HepG2 (cell line): Measurements from ENCODE around the gene ERICH3. TPM values are rescaled to one million over a fixed set of nuclear protein-coding genes. Genes with fewer than 3 reads are reported as not detected.
"Not testable (repeated sequence)": the region's sequence is repeated elsewhere in the genome, so short reads cannot be mapped to it uniquely, and the experiment has no call there.

ENCODE experiments used
- ATAC-seq: fragments of 200-7000 bp; cut with Tn5 transposase; 3 replicates; pipeline ENCODE4 v1.9.1; 2020; ENCODE audit warnings: mild to moderate bottlenecking, moderate library complexity
- BruUV-seq: library from RNA; stranded (reverse); fragments of 400-500 nt; replicated peaks from 2 replicates; lab custom pipeline; 2021; lab: Mats Ljungman, UMichigan
- CTCF ChIA-PET: fragments of 300-600 bp; formaldehyde crosslinking; extraction: SDS; loops from one replicate; lab custom pipeline; 2021; ENCODE audit warnings: low total read pairs, inconsistent platforms, low intra/inter-chr PET ratio; lab: Yijun Ruan, JAX
- POLR2A ChIA-PET: fragments of 350-600 bp; sonication (Branson Sonifier 250); formaldehyde crosslinking; loops from one replicate; lab custom pipeline; 2020; ENCODE audit warnings: antibody characterized with exemption, inconsistent platforms; lab: Yijun Ruan, JAX
- DNase-seq: peaks from one replicate; pipeline ENCODE4 v3.0.0-alpha.2; 2015; ENCODE audit warnings: low spot score
- FAIRE-seq: peaks from 3 replicates; lab custom pipeline; 2011; peaks lifted over from hg19 to GRCh38; lab: Jason Lieb, UNC
- H2AFZ ChIP-seq: one replicate; pipeline ENCODE4 v1.6.1; 2011; ENCODE audit warnings: low read length, inconsistent platforms
- H3K27ac ChIP-seq: fragments of 300-600 bp; 3 replicates; pipeline ENCODE4 v1.8.0; 2011; ENCODE audit warnings: mixed run types, mild to moderate bottlenecking, mixed read lengths, low read length, inconsistent platforms; ENCODE audit not compliant: insufficient read depth; ENCODE audit errors: extremely low read length
- H3K27me3 ChIP-seq, 2 experiments: fragments of 200-600 bp in 1 of 2; 2 replicates in 1 of 2; 3 replicates in 1 of 2; pipeline versions ENCODE4 v1.6.0 to v1.8.0; 2011; ENCODE audit warnings: low read length in 2 of 2, mild to moderate bottlenecking in 2 of 2, moderate library complexity in 2 of 2, inconsistent platforms in 1 of 2; ENCODE audit not compliant: insufficient read depth in 2 of 2, control insufficient read depth in 1 of 2
- H3K36me3 ChIP-seq, 2 experiments: fragments of 200-600 bp in 1 of 2; replicated peaks in 1 of 2; 2 replicates in 1 of 2; 3 replicates in 1 of 2; pipeline versions ENCODE4 v1.5.1 to v1.8.0; 2011; ENCODE audit warnings: low read length in 2 of 2, inconsistent platforms in 1 of 2; ENCODE audit not compliant: insufficient read depth in 2 of 2, control insufficient read depth in 1 of 2
- H3K4me1 ChIP-seq: 2 replicates; pipeline ENCODE4 v1.5.1; 2012; ENCODE audit warnings: low read length, inconsistent platforms; ENCODE audit not compliant: insufficient read depth
- H3K4me2 ChIP-seq: 2 replicates; pipeline ENCODE4 v1.6.0; 2011; ENCODE audit warnings: low read depth, low read length, inconsistent platforms
- H3K4me3 ChIP-seq, 3 experiments: fragments of 200-600 bp in 1 of 3; sonication (generic), shearing (Covaris generic) in 1 of 3; replicated peaks in 1 of 3; 2 replicates each; pipeline ENCODE4 v1.5.1; 2011 to 2016; ENCODE audit warnings: low read length in 3 of 3, inconsistent platforms in 2 of 3, low read depth in 2 of 3, mild to moderate bottlenecking in 2 of 3, control low read depth in 1 of 3, mixed read lengths in 1 of 3; ENCODE audit not compliant: insufficient read depth in 1 of 3
- H3K79me2 ChIP-seq: one replicate; pipeline ENCODE4 v1.6.1; 2011; ENCODE audit warnings: low read length, inconsistent platforms; ENCODE audit not compliant: insufficient read depth
- H3K9ac ChIP-seq: 2 replicates; pipeline ENCODE4 v1.6.0; 2011; ENCODE audit warnings: mild to moderate bottlenecking, low read depth, low read length, inconsistent platforms; ENCODE audit not compliant: insufficient read depth
- H3K9me3 ChIP-seq: 2 replicates; pipeline ENCODE4 v1.5.1; 2012; ENCODE audit warnings: mild to moderate bottlenecking, low read length
- H4K20me1 ChIP-seq: 2 replicates; pipeline ENCODE4 v1.6.0; 2011; ENCODE audit warnings: inconsistent platforms, mild to moderate bottlenecking, low read length, moderate library complexity; ENCODE audit not compliant: insufficient read depth
- CEBPZ ChIP-seq: IDR thresholded peaks from 2 replicates; pipeline ENCODE4 v1.6.1; 2012; ENCODE audit warnings: low read length, improper control_type of control experiment
- HNRNPUL1 ChIP-seq: fragments of 200-400 bp; formaldehyde crosslinking; IDR thresholded peaks from 2 replicates; pipeline ENCODE4 v1.6.1; 2017; ENCODE audit warnings: low read depth, mild to moderate bottlenecking, low read length, moderate library complexity
- HOXA5 ChIP-seq: sonication (generic); formaldehyde crosslinking; IDR thresholded peaks from 2 replicates; pipeline ENCODE4 v1.4.0; 2020; ENCODE audit warnings: missing genetic modification reagents
- KLF13 ChIP-seq: sonication (generic); formaldehyde crosslinking; IDR thresholded peaks from 2 replicates; pipeline ENCODE4 v1.4.0; 2020; ENCODE audit warnings: mild to moderate bottlenecking, missing genetic modification reagents
- MEIS2 ChIP-seq: sonication (generic); formaldehyde crosslinking; IDR thresholded peaks from 2 replicates; pipeline ENCODE4 v1.9.0; 2021; ENCODE audit warnings: mild to moderate bottlenecking, missing genetic modification reagents
- POLR2AphosphoS2 ChIP-seq: IDR thresholded peaks from 2 replicates; pipeline ENCODE4 v1.6.1; 2011; ENCODE audit warnings: low read depth, low read length, improper control_type of control experiment
- SOX6 ChIP-seq, 2 experiments: fragments of 450-650 bp in 1 of 2; sonication (generic) in 1 of 2; formaldehyde crosslinking in 1 of 2; IDR thresholded peaks; 2 replicates each; pipeline versions ENCODE4 v1.4.0 to v1.6.1; 2017 to 2020; ENCODE audit warnings: antibody characterized with exemption in 1 of 2, mild to moderate bottlenecking in 1 of 2, missing genetic modification reagents in 1 of 2
- TCF7 ChIP-seq: sonication (generic); IDR thresholded peaks from 2 replicates; pipeline ENCODE4 v1.6.1; 2016; ENCODE audit warnings: antibody characterized with exemption, low read depth
- THAP11 ChIP-seq: IDR thresholded peaks from 2 replicates; pipeline ENCODE4 v1.6.1; 2016; ENCODE audit warnings: missing biosample characterization, missing genetic modification reagents
- ZMYM2 ChIP-seq: sonication (generic); formaldehyde crosslinking; IDR thresholded peaks from 2 replicates; pipeline ENCODE4 v1.8.0; 2022; ENCODE audit warnings: mild to moderate bottlenecking, missing genetic modification reagents
- ZNF205 ChIP-seq: IDR thresholded peaks from 2 replicates; pipeline ENCODE4 v1.6.1; 2018; ENCODE audit warnings: missing biosample characterization, missing genetic modification reagents
- ZNF263 ChIP-seq: sonication (generic); formaldehyde crosslinking; IDR thresholded peaks from 2 replicates; pipeline ENCODE4 v1.4.0; 2020; ENCODE audit warnings: missing genetic modification reagents
- ZNF660 ChIP-seq: sonication (generic); formaldehyde crosslinking; IDR thresholded peaks from 2 replicates; pipeline ENCODE4 v1.5.1; 2020; ENCODE audit warnings: mild to moderate bottlenecking, low read depth, missing genetic modification reagents, borderline replicate concordance
- ZNF775 ChIP-seq: sonication (generic); formaldehyde crosslinking; IDR thresholded peaks from 2 replicates; pipeline ENCODE4 v1.4.0; 2020; ENCODE audit warnings: missing genetic modification reagents, mild to moderate bottlenecking, moderate library complexity, borderline replicate concordance
- ZNF790 ChIP-seq: sonication (generic); formaldehyde crosslinking; IDR thresholded peaks from 2 replicates; pipeline ENCODE4 v1.8.0; 2022; ENCODE audit warnings: missing genetic modification reagents, mild to moderate bottlenecking, borderline replicate concordance
- WGBS: methylation state at CpG from one replicate; pipeline ENCODE4 v1.1.6; 2017; ENCODE audit warnings: low lambda C conversion rate; 5-methylcytosine and 5-hydroxymethylcytosine counted together
- in situ Hi-C: cut with HindIII; loops from 2 replicates; pipeline ENCODE4 v1.10.0; 2017; ENCODE audit warnings: low pct_unique_long_range_greater_than_20kb; ENCODE audit not compliant: extremely low pct_ligation_motif_present
- intact Hi-C: fragments of 100-400 bp; cut with micrococcal nuclease; formaldehyde crosslinking; loops from one replicate; pipeline ENCODE4 v1.10.0; 2022; ENCODE audit not compliant: unreplicated experiment
- polyA plus RNA-seq, 8 experiments: library from polyadenylated mRNA; depleted of rRNA in 3 of 8; stranded (reverse) in 7 of 8; unstranded in 1 of 8; fragments of >200 nt; fragmentation: Illumina TruSeq in 4 of 8; extraction: Trizol in 4 of 8; gene quantifications; 2 replicates each; pipeline versions ENCODE4 v1.2.1 to v1.2.3, GENCODE V29; 2011 to 2016; ENCODE audit warnings: low read depth in 4 of 8, missing spikeins in 1 of 8, mixed read lengths in 1 of 8; ENCODE audit not compliant: insufficient read depth in 1 of 8
- total RNA-seq, 5 experiments: library from RNA; depleted of rRNA; stranded (reverse); fragments of >200 nt; fragmentation: Illumina TruSeq; extraction: Trizol; gene quantifications; 2 replicates each; pipeline ENCODE4 v1.2.3, GENCODE V29; 2016; ENCODE audit warnings: low read depth in 1 of 5

ERICH3 gene
- total and polyA plus RNA-seq, 2 of the 13 experiments (the other 11 are each of a cell fraction or from before 2014, with no cell fraction given), result 0.03 TPM; not detected in 1

GRCh38 chr1:74674278-74675048 is 871 bp upstream of the ERICH3 start:
- POLR2A ChIA-PET, result no interaction called here
- WGBS, result 22% methylated on average over 6 of the region's 6 CpGs
- Histone ChIP-seq H3K27me3 (peaks cover 0 to 8% of the 10 kb centered on the region in 2 experiments; a peak in 1 of 5 replicates), H3K4me1 (no peaks in the 10 kb centered on the region), H3K4me3 (no peak overlapping the region), H3K27ac (no peak overlapping the region), H3K9ac (no peak overlapping the region)
- CTCF ChIA-PET, result no interaction called here
- in situ Hi-C loops, result loop anchor here (25.0 kb wide), 1 partner anchor 837 kb away; no protein-coding TSS in a partner anchor
- TF ChIP-seq HNRNPUL1 (no peak), ZNF263 (CRISPR knock-in tag) (no peak), ZNF790 (CRISPR knock-in tag) (no peak), POLR2AphosphoS2 (no peak), THAP11 (CRISPR knock-in tag) (no peak), ZNF660 (CRISPR knock-in tag) (no peak), HOXA5 (no peak), ZMYM2 (CRISPR knock-in tag) (no peak), CEBPZ (no peak), MEIS2 (no peak), ZNF205 (CRISPR knock-in tag) (no peak), KLF13 (no peak), ZNF775 (CRISPR knock-in tag) (no peak), SOX6 (IDR thresholded peaks at IDR 0.05) (no peak), SOX6 (CRISPR knock-in tag; IDR thresholded peaks at IDR 0.05) (no peak), TCF7 (no peak)
- TF ChIP-seq, all 625 proteins: peak for 0
- FAIRE-seq (no peak), ATAC-seq (no peak), DNase-seq (no peak)
- H4K20me1 ChIP-seq, result no peaks in the 10 kb centered on the region
- BruUV-seq, result no TSS peak
- intact Hi-C loops, result no loop called here
- H3K9me3 ChIP-seq, result peaks cover 5% of the 10 kb centered on the region; the same call in 1 of the 2 replicates
- no peak overlapping the region; the same call in 1 of the 2 replicates for H3K4me2 ChIP-seq
- H3K79me2 ChIP-seq, result no peaks in the 10 kb centered on the region
- no peak overlapping the region for H2AFZ ChIP-seq
- H3K36me3 ChIP-seq, result no peaks in the 10 kb centered on the region

GRCh38 chr1:74670866-74671265 is 2.7 kb downstream of the ERICH3 start:
- DNase-seq, BruUV-seq, CTCF ChIA-PET, H3K79me2 ChIP-seq, intact Hi-C loops, H2AFZ ChIP-seq, POLR2A ChIA-PET, H3K4me3 ChIP-seq, ATAC-seq, H3K4me2 ChIP-seq, H3K36me3 ChIP-seq, H3K27ac ChIP-seq, H3K9ac ChIP-seq, FAIRE-seq, H3K27me3 ChIP-seq, H3K9me3 ChIP-seq, H4K20me1 ChIP-seq, in situ Hi-C loops, H3K4me1 ChIP-seq: not testable (repeated sequence)
- WGBS, result 26% methylated on average over 3 of the region's 3 CpGs
